ENCODE results near the gene FANCE. TPM values are rescaled to one million over a fixed set of nuclear protein-coding genes. Genes with fewer than 3 reads are reported as not detected.

FANCE gene
- total and polyA plus RNA-seq, 5 donors, result 1.3 to 4.7 (median 2.7) TPM

DNA sequence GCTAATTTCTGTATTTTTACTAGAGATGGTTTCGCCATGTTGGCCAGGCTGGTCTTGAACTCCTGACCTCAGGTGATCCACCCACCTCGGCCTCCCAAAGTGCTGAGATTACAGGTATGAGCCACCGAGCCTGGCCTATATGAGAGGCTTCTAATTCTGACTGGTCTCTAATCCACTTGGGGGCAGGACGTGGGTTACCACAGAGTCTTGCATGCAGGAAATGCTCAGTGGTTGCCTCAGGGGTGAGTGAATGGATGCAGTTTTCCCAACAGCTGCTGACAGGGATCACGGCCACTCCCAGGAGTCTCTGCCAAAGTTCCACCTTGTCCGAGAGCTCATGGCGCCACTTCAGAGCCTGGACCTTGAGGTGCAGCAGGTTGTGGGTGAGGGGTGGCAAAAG is 6.4 kb upstream of the FANCE start:
- no peak for DNase-seq
- Histone ChIP-seq H3K4me1 (ENCODE audit: control insufficient read depth, insufficient read depth, low read length) (no peaks in the 10 kb centered on the region), H3K9me3 (ENCODE audit: control insufficient read depth, low read length) (no peaks in the 10 kb centered on the region), H3K27me3 (ENCODE audit: control insufficient read depth, insufficient read depth) (no peaks in the 10 kb centered on the region), H3K4me3 (ENCODE audit: low read length) (no peak overlapping the region), H3K27ac (ENCODE audit: low read length) (no peak overlapping the region)
- ATAC-seq, result no peak
- 85% methylated on average over 7 of the region's 7 CpGs for WGBS
- intact Hi-C loops (cut with DNase I), result loop anchor here in 1 of 4 donors (5.0 kb wide), 1 partner anchor 103 kb away; the partner anchor contains the start of gene PPARD

DNA sequence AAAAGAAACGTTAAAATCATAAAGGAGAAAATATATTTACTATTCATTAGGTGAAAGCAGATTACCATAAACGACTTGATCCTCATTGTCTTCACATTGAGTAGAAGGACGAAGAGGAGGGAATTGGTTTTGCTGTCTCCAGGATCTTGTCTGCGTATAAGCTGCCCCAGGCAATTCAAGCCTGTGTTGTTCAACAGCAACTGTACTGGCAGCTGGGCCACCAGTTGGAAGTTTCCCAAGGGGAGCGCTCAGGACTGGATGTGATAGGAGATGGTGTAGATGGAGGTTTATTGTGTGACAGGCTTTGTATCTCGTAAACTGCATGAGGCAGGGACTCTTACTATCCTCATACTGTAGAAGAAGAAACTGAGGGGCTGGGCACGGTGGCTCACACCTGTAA is 3.9 kb upstream of the FANCE start:
- intact Hi-C loops (cut with DNase I), result loop anchor here in 3 of 4 donors (2.0 to 5.0 kb wide), 2 partner anchors 105 to 106 kb away; partner anchors contain the start of gene PPARD (in 3 of the 3)
- no peaks in the 10 kb centered on the region for H3K4me1 ChIP-seq (ENCODE audit: control insufficient read depth, insufficient read depth, low read length)
- ATAC-seq (no peak), DNase-seq (no peak)
- WGBS, result 71% methylated on average over 7 of the region's 7 CpGs
- no peaks in the 10 kb centered on the region for H3K9me3 ChIP-seq (ENCODE audit: control insufficient read depth, low read length)
- no peak overlapping the region for H3K4me3 ChIP-seq (ENCODE audit: low read length)
- no peaks in the 10 kb centered on the region for H3K27me3 ChIP-seq (ENCODE audit: control insufficient read depth, insufficient read depth)
- H3K27ac ChIP-seq (ENCODE audit: low read length), result no peak overlapping the region

- H3K4me3 ChIP-seq (ENCODE audit: low read length), result no peak overlapping the region
- intact Hi-C loops (cut with DNase I), result loop anchor here in 3 of 4 donors (2.0 to 5.0 kb wide), 2 partner anchors 107 kb away; partner anchors contain the start of gene PPARD (in 3 of the 3)
- peak; percentile 59 to 63 for ATAC-seq
- H3K9me3 ChIP-seq (ENCODE audit: control insufficient read depth, low read length), result no peaks in the 10 kb centered on the region
- H3K27me3 ChIP-seq (ENCODE audit: control insufficient read depth, insufficient read depth), result no peaks in the 10 kb centered on the region
- DNase-seq, result peak in 1 of 3 donors; percentile 67
- H3K27ac ChIP-seq (ENCODE audit: low read length), result no peak overlapping the region
- 32% methylated on average over 14 of the region's 14 CpGs for WGBS
- H3K4me1 ChIP-seq (ENCODE audit: control insufficient read depth, insufficient read depth, low read length), result no peaks in the 10 kb centered on the region
Observed at GRCh38 chr6:35449287-35449881, 2.8 kb upstream of the FANCE start.

GRCh38 chr6:35451354-35452182 is 570 bp upstream of the FANCE start:
- 13% methylated on average over 20 of the region's 20 CpGs for WGBS

GRCh38 chr6:35453236-35453635 is 1.1 kb downstream of the FANCE start:
- Histone ChIP-seq H3K27ac (ENCODE audit: low read length) (no peak overlapping the region), H3K27me3 (ENCODE audit: control insufficient read depth, insufficient read depth) (no peaks in the 10 kb centered on the region), H3K4me3 (ENCODE audit: low read length) (peak overlapping the region; percentile 38), H3K4me1 (ENCODE audit: control insufficient read depth, insufficient read depth, low read length) (no peaks in the 10 kb centered on the region), H3K9me3 (ENCODE audit: control insufficient read depth, low read length) (no peaks in the 10 kb centered on the region)
- WGBS, result 14% methylated on average over 3 of the region's 3 CpGs
- ATAC-seq (no peak), DNase-seq (no peak)
- intact Hi-C loops (cut with DNase I), result loop anchor here in 2 of 4 donors (5.0 kb wide), 2 partner anchors 111 to 156 kb away; partner anchors contain the start of genes DEF6 (in 1 of the 2) and PPARD (in 1 of the 2)

More at GRCh38 chr6:35451354-35452182, 570 bp upstream of the FANCE start:
- Histone ChIP-seq H3K4me1 (ENCODE audit: control insufficient read depth, insufficient read depth, low read length) (no peaks in the 10 kb centered on the region), H3K27me3 (ENCODE audit: control insufficient read depth, insufficient read depth) (no peaks in the 10 kb centered on the region), H3K9me3 (ENCODE audit: control insufficient read depth, low read length) (no peaks in the 10 kb centered on the region), H3K4me3 (ENCODE audit: low read length) (peak overlapping the region; percentile 38), H3K27ac (ENCODE audit: low read length) (no peak overlapping the region)
- ATAC-seq, result no peak
- intact Hi-C loops (cut with DNase I), result loop anchor here in 2 of 4 donors (5.0 kb wide), 2 partner anchors 109 to 154 kb away; partner anchors contain the start of genes DEF6 (in 1 of the 2) and PPARD (in 1 of the 2)
- DNase-seq, result peak in 1 of 3 donors; percentile 70

DNA sequence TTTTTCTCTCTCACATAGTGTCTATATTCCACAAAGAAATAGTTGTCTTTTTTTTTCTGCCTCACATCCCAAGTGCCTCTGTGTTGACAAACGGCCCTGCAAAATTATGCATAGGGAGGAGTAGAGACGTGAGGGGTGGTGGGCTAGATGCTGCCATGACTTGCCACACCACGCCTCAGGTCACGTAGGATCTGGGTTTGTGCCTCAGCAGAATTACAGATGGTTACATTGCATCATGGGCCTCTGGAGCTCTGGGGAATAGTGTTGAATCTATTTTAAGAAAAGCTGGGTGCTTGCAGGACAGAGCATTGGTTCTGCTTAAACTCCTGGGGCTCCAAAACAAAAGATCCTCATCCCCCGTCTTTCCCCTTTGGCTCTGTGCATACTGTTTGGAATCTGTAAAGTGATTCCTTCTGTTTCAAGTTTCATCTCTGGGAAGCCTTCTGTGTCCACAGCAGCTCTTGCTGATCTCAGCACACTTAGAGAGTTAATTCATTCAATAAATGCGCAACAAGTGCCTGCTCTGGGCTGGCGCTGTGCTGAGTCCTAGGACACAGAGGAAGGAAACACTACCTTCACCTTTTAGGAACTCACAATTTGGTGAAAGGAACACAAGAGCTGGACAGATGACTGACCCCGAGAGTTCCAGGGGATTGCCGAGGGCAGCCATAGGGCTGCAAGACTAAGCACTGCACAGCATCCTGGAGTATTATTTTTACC is 2.4 kb downstream of the FANCE start:
- Histone ChIP-seq H3K4me1 (ENCODE audit: control insufficient read depth, insufficient read depth, low read length) (no peaks in the 10 kb centered on the region), H3K27ac (ENCODE audit: low read length) (no peak overlapping the region), H3K9me3 (ENCODE audit: control insufficient read depth, low read length) (no peaks in the 10 kb centered on the region), H3K27me3 (ENCODE audit: control insufficient read depth, insufficient read depth) (no peaks in the 10 kb centered on the region), H3K4me3 (ENCODE audit: low read length) (no peak overlapping the region)
- ATAC-seq, result no peak
- intact Hi-C loops (cut with DNase I), result loop anchor here in 2 of 4 donors (5.0 kb wide), 2 partner anchors 112 to 157 kb away; partner anchors contain the start of genes DEF6 (in 1 of the 2) and PPARD (in 1 of the 2)
- 72% methylated on average over 9 of the region's 9 CpGs for WGBS
- DNase-seq, result no peak

GRCh38 chr6:35457907-35458306 is 5.8 kb downstream of the FANCE start:
- DNase-seq, result no peak
- Histone ChIP-seq H3K9me3 (ENCODE audit: control insufficient read depth, low read length) (no peaks in the 10 kb centered on the region), H3K27ac (ENCODE audit: low read length) (no peak overlapping the region), H3K4me1 (ENCODE audit: control insufficient read depth, insufficient read depth, low read length) (no peaks in the 10 kb centered on the region), H3K4me3 (ENCODE audit: low read length) (no peak overlapping the region), H3K27me3 (ENCODE audit: control insufficient read depth, insufficient read depth) (no peaks in the 10 kb centered on the region)
- intact Hi-C loops (cut with DNase I), result no loop called here
- WGBS, result 80% methylated on average over 4 of the region's 4 CpGs
- no peak for ATAC-seq

- 99% methylated on average over 3 of the region's 3 CpGs for WGBS
- no peak for ATAC-seq
- Histone ChIP-seq H3K27me3 (ENCODE audit: control insufficient read depth, insufficient read depth) (no peaks in the 10 kb centered on the region), H3K27ac (ENCODE audit: low read length) (no peak overlapping the region), H3K9me3 (ENCODE audit: control insufficient read depth, low read length) (no peaks in the 10 kb centered on the region), H3K4me3 (ENCODE audit: low read length) (no peak overlapping the region), H3K4me1 (ENCODE audit: control insufficient read depth, insufficient read depth, low read length) (no peaks in the 10 kb centered on the region)
- DNase-seq, result no peak
- intact Hi-C loops (cut with DNase I), result no loop called here
Observed at GRCh38 chr6:35461270-35461669, 9.1 kb downstream of the FANCE start.

DNA sequence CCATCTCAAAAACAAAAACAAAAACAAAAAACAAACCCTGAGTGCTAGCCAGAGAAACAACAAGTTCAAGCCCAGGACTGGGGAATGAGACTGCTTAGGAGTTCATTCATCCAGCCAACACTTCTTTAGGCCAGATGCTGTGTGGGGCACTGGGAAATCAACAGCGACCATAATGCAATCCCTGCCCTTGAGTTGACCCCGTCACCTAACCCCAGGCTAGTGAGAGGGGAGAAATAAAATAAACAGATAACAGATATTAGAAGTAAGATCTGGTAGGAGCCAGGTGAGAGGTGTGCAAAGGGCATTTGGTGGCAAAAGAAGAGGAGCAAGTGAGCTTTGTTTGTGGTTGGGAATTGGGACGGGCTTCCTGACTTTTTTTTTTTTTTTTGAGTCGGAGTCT is 11.2 kb downstream of the FANCE start:
- no peaks in the 10 kb centered on the region for H3K4me1 ChIP-seq (ENCODE audit: control insufficient read depth, insufficient read depth, low read length)
- intact Hi-C loops (cut with DNase I), result no loop called here
- 90% methylated on average over 4 of the region's 4 CpGs for WGBS
- DNase-seq, result no peak
- ATAC-seq, result no peak
- no peaks in the 10 kb centered on the region for H3K9me3 ChIP-seq (ENCODE audit: control insufficient read depth, low read length)
- no peaks in the 10 kb centered on the region for H3K27me3 ChIP-seq (ENCODE audit: control insufficient read depth, insufficient read depth)
- H3K27ac ChIP-seq (ENCODE audit: low read length), result no peak overlapping the region
- H3K4me3 ChIP-seq (ENCODE audit: low read length), result no peak overlapping the region

DNA sequence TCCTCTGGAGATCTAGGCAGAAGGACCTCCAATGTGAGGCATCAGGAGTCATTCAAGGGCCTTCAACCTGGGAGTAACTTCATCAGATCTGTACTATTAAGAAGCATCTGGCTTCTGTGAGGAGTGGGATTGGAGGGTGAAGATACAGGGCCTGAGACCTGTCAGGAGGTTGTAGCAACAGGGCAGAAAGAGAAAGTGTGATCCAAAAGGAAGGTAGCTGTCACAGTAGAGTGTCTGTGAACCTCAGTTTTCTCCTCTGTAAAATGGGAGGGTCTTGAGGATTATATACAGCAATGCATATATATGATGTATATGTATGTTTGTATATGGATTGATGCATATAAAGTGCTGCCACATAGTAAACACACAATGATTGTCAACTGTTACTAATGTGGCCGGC is 13.5 kb downstream of the FANCE start:
- no peak for ATAC-seq
- WGBS, result 94% methylated on average over 1 of the region's 1 CpG
- intact Hi-C loops (cut with DNase I), result no loop called here

More for the DNA sequence above, 13.5 kb downstream of the FANCE start:
- H3K27me3 ChIP-seq (ENCODE audit: control insufficient read depth, insufficient read depth), result no peaks in the 10 kb centered on the region
- peaks cover 4% of the 10 kb centered on the region for H3K4me1 ChIP-seq (ENCODE audit: control insufficient read depth, insufficient read depth, low read length)
- H3K4me3 ChIP-seq (ENCODE audit: low read length), result no peak overlapping the region
- DNase-seq, result no peak
- no peaks in the 10 kb centered on the region for H3K9me3 ChIP-seq (ENCODE audit: control insufficient read depth, low read length)
- no peak overlapping the region for H3K27ac ChIP-seq (ENCODE audit: low read length)
